ENCODE data around the gene HOXC12. TPM values are rescaled to one million over a fixed set of nuclear protein-coding genes. Genes with fewer than 3 reads are reported as not detected.
A peak's percentile ranks its signal among the peaks of the same experiment; 100 is the strongest.

The HOXC12 gene
- total RNA-seq, 1 donor from 2014 or later, result not detected

DNA sequence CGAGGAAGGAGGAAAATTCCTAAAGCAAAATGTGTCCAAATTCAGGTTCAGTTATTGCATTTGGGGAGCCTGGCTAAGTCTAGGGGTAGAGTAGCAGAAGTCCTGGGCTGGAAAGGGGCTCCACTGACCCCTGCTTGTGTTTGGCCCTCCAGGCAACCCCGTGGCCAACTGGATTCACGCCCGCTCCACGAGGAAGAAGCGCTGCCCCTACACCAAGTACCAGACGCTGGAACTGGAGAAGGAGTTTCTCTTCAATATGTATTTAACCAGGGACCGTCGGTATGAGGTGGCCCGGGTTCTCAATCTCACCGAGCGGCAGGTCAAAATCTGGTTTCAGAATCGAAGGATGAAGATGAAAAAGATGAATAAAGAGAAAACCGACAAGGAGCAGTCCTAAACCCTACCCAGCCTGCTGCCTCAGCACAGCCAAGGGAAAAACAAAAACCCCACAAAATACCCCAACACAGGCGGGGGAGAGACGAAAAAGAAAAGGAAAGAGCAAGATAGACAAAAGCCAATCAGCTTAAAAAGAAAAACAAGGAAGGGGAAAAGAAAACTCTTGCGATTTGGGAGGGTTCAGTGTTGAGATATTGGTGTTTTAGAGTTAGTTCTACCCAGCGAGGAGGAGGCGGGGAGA is 47.7 kb downstream of the HOXC12 start:
- Histone ChIP-seq H3K9ac (ENCODE audit: low read depth in 1 of 3, low read length in 3 of 3) (peak overlapping the region; percentile 77 to 99 (median 99)), H3K36me3 (ENCODE audit: control insufficient read depth in 3 of 3, insufficient read depth in 3 of 3, low read length in 3 of 3) (no peaks in the 10 kb centered on the region), H3K4me1 (ENCODE audit: control insufficient read depth in 3 of 3, insufficient read depth in 3 of 3, low read length in 3 of 3) (peaks cover 50 to 83% (median 67%) of the 10 kb centered on the region in 3 donors), H3K4me3 (ENCODE audit: low read length in 3 of 3) (peak overlapping the region; percentile 60 to 93 (median 88)), H3K27ac (ENCODE audit: low read depth, low read length) (peak overlapping the region; percentile 100), H3K27me3 (ENCODE audit: control insufficient read depth in 3 of 3, insufficient read depth in 3 of 3, low read length in 3 of 3) (peaks cover 0 to 3% (median 0%) of the 10 kb centered on the region in 3 donors), H3K9me3 (ENCODE audit: control insufficient read depth in 3 of 3, low read length in 3 of 3) (no peaks in the 10 kb centered on the region)

- peaks cover 0 to 3% (median 0%) of the 10 kb centered on the region in 3 donors for H3K27me3 ChIP-seq (ENCODE audit: control insufficient read depth in 3 of 3, insufficient read depth in 3 of 3, low read length in 3 of 3)
- peaks cover 51 to 81% (median 69%) of the 10 kb centered on the region in 3 donors for H3K4me1 ChIP-seq (ENCODE audit: control insufficient read depth in 3 of 3, insufficient read depth in 3 of 3, low read length in 3 of 3)
- H3K4me3 ChIP-seq (ENCODE audit: low read length in 3 of 3), result peak overlapping the region; percentile 14 to 88 (median 54)
- no peaks in the 10 kb centered on the region for H3K9me3 ChIP-seq (ENCODE audit: control insufficient read depth in 3 of 3, low read length in 3 of 3)
- peak overlapping the region; percentile 100 for H3K27ac ChIP-seq (ENCODE audit: low read depth, low read length)
- H3K36me3 ChIP-seq (ENCODE audit: control insufficient read depth in 3 of 3, insufficient read depth in 3 of 3, low read length in 3 of 3), result no peaks in the 10 kb centered on the region
- H3K9ac ChIP-seq (ENCODE audit: low read depth in 1 of 3, low read length in 3 of 3), result peak overlapping the region; percentile 77 to 99 (median 99)
These were observed 48.2 kb downstream of the HOXC12 start for GRCh38 chr12:54002915-54003389.

DNA sequence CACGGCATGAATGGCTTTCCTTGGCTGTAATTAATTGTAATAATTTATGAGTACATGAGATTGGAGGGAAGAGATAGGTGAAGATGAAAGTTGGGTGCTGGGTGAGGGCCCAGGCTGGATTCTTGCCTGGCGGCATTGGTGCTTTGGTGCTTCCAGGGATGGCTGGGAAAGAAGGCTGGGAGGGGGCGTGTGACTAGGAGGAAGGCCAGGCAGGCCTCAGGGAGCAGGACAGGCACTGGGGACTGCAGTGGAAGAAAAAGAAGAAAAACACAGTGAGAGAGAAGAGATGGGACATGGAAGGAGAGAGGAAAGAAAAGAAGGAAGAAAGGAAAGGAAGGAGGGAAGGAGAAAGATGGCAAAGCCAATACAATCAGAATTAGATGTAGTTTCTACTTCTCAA is 48.9 kb downstream of the HOXC12 start:
- Histone ChIP-seq H3K4me3 (ENCODE audit: low read length in 3 of 3) (peak overlapping the region; percentile 20 to 35 (median 29)), H3K27me3 (ENCODE audit: control insufficient read depth in 3 of 3, insufficient read depth in 3 of 3, low read length in 3 of 3) (peaks cover 0 to 3% (median 0%) of the 10 kb centered on the region in 3 donors), H3K27ac (ENCODE audit: low read depth, low read length) (peak overlapping the region; percentile 85), H3K9me3 (ENCODE audit: control insufficient read depth in 3 of 3, low read length in 3 of 3) (no peaks in the 10 kb centered on the region), H3K4me1 (ENCODE audit: control insufficient read depth in 3 of 3, insufficient read depth in 3 of 3, low read length in 3 of 3) (peaks cover 51 to 80% (median 68%) of the 10 kb centered on the region in 3 donors), H3K36me3 (ENCODE audit: control insufficient read depth in 3 of 3, insufficient read depth in 3 of 3, low read length in 3 of 3) (no peaks in the 10 kb centered on the region), H3K9ac (ENCODE audit: low read depth in 1 of 3, low read length in 3 of 3) (peak overlapping the region; percentile 60 to 91 (median 61))

GRCh38 chr12:54004063-54004840 is 49.5 kb downstream of the HOXC12 start:
- Histone ChIP-seq H3K9ac (ENCODE audit: low read depth in 1 of 3, low read length in 3 of 3) (peak overlapping the region; percentile 60 to 91 (median 63)), H3K27ac (ENCODE audit: low read depth, low read length) (peak overlapping the region; percentile 85), H3K4me1 (ENCODE audit: control insufficient read depth in 3 of 3, insufficient read depth in 3 of 3, low read length in 3 of 3) (peaks cover 48 to 81% (median 65%) of the 10 kb centered on the region in 3 donors), H3K27me3 (ENCODE audit: control insufficient read depth in 3 of 3, insufficient read depth in 3 of 3, low read length in 3 of 3) (peaks cover 0 to 3% (median 0%) of the 10 kb centered on the region in 3 donors), H3K9me3 (ENCODE audit: control insufficient read depth in 3 of 3, low read length in 3 of 3) (no peaks in the 10 kb centered on the region), H3K36me3 (ENCODE audit: control insufficient read depth in 3 of 3, insufficient read depth in 3 of 3, low read length in 3 of 3) (no peaks in the 10 kb centered on the region), H3K4me3 (ENCODE audit: low read length in 3 of 3) (peak overlapping the region; percentile 35 to 76 (median 72))

DNA sequence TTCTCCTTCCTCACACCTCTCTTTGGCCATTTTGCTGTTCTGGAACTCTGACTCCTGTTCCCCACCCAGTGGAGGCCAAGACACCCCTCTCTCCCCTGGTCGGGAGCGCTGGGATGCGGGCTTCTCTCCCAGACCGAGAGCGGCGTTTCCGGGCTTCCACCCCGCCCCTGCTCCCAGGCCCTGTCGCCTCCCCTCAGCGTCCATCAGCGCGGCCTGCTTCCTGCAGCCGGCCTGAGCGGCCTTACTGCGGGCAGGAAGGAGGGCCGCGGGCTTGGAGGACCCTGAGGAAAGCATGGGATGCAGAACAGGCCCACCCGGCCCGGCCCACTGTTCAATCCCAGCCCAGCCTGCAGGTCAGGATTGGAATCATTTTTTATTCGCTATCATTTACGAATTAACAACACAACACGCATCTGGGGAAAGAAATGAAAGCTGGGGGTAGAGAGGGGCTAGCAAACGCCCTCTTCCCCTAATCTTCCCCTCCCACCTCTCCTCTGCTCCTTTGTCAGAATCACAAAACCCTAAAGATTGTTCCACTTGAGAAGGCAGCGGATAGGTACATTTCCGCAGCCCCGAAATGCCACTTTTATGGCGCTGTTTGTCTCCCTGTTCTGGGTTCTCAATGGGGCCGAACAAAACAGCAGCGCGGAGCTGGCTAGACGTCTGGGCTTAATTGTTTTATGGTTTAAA is 50.3 kb downstream of the HOXC12 start:
- Histone ChIP-seq H3K4me3 (ENCODE audit: low read length in 3 of 3) (peak overlapping the region; percentile 57 to 76 (median 72)), H3K36me3 (ENCODE audit: control insufficient read depth in 3 of 3, insufficient read depth in 3 of 3, low read length in 3 of 3) (no peaks in the 10 kb centered on the region), H3K27me3 (ENCODE audit: control insufficient read depth in 3 of 3, insufficient read depth in 3 of 3, low read length in 3 of 3) (peaks cover 0 to 3% (median 0%) of the 10 kb centered on the region in 3 donors), H3K4me1 (ENCODE audit: control insufficient read depth in 3 of 3, insufficient read depth in 3 of 3, low read length in 3 of 3) (peaks cover 54 to 88% (median 71%) of the 10 kb centered on the region in 3 donors), H3K9ac (ENCODE audit: low read depth in 1 of 3, low read length in 3 of 3) (peak overlapping the region; percentile 75 to 91 (median 87)), H3K27ac (ENCODE audit: low read depth, low read length) (peak overlapping the region; percentile 85), H3K9me3 (ENCODE audit: control insufficient read depth in 3 of 3, low read length in 3 of 3) (no peaks in the 10 kb centered on the region)

DNA sequence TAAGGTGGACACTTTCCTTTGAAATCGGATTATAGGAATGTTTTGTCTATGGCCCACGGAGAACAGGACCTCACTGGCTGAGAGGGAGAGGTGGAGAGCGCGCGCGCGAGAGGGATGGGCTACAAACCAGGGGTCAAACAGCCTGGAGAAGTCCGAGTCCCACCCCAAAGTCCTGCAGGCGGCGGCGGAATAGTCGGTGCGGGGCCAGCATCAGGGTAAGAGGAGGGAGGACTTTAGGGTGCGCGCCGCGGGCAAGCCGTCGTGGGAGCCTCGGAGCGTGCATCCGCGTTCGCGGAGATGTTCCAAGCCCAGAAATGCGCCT is 50.8 kb downstream of the HOXC12 start:
- H3K9me3 ChIP-seq (ENCODE audit: control insufficient read depth in 3 of 3, low read length in 3 of 3), result no peaks in the 10 kb centered on the region
- H3K9ac ChIP-seq (ENCODE audit: low read depth in 1 of 3, low read length in 3 of 3), result peak overlapping the region; percentile 48 to 91 (median 87)
- no peaks in the 10 kb centered on the region for H3K36me3 ChIP-seq (ENCODE audit: control insufficient read depth in 3 of 3, insufficient read depth in 3 of 3, low read length in 3 of 3)
- H3K4me1 ChIP-seq (ENCODE audit: control insufficient read depth in 3 of 3, insufficient read depth in 3 of 3, low read length in 3 of 3), result peaks cover 55 to 86% (median 73%) of the 10 kb centered on the region in 3 donors
- H3K27me3 ChIP-seq (ENCODE audit: control insufficient read depth in 3 of 3, insufficient read depth in 3 of 3, low read length in 3 of 3), result peaks cover 0 to 3% (median 0%) of the 10 kb centered on the region in 3 donors
- peak overlapping the region; percentile 85 for H3K27ac ChIP-seq (ENCODE audit: low read depth, low read length)
- H3K4me3 ChIP-seq (ENCODE audit: low read length in 3 of 3), result peak overlapping the region; percentile 57 to 76 (median 72)

DNA sequence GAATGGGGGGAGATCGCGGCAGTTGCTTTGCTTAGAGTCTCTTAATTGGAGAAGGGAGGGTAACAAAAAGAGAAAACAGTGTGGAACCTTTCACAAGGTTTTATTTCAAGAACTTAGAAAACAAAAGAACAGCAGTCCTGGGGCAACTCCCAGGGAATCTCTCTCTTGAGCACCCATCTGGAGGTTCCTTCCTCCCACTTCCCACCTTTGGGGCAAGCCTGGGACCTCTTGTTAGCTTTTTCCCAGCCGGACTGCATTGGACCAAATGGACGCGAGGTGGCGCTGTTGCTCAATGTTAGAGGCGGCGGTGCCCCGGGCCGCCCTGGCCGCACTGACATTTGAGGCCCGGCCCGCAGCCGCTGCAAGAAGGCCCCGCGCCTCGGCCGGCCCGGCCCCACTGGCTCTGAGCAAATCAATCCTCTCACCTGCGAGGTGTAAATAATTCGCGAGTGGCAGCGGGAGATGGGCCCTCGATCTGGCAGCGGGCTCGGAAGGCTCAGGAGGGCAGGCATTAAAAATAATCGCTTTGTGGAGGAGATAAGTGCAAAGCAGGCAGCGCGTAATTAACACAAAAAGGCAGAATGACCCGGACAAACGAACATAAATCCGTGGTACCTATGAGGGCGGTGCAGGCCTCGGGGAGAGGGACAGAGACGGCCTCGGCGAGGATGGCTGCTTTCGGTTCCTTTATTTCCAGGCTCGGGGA is 51.3 kb downstream of the HOXC12 start:
- Histone ChIP-seq H3K9me3 (ENCODE audit: control insufficient read depth in 3 of 3, low read length in 3 of 3) (no peaks in the 10 kb centered on the region), H3K27ac (ENCODE audit: low read depth, low read length) (peak overlapping the region; percentile 85), H3K36me3 (ENCODE audit: control insufficient read depth in 3 of 3, insufficient read depth in 3 of 3, low read length in 3 of 3) (no peaks in the 10 kb centered on the region), H3K9ac (ENCODE audit: low read depth in 1 of 3, low read length in 3 of 3) (peak overlapping the region; percentile 81 to 91 (median 87)), H3K4me1 (ENCODE audit: control insufficient read depth in 3 of 3, insufficient read depth in 3 of 3, low read length in 3 of 3) (peaks cover 56 to 82% (median 71%) of the 10 kb centered on the region in 3 donors), H3K27me3 (ENCODE audit: control insufficient read depth in 3 of 3, insufficient read depth in 3 of 3, low read length in 3 of 3) (peaks cover 0 to 3% (median under 1%) of the 10 kb centered on the region in 3 donors), H3K4me3 (ENCODE audit: low read length in 3 of 3) (peak overlapping the region; percentile 65 to 76 (median 72))

DNA sequence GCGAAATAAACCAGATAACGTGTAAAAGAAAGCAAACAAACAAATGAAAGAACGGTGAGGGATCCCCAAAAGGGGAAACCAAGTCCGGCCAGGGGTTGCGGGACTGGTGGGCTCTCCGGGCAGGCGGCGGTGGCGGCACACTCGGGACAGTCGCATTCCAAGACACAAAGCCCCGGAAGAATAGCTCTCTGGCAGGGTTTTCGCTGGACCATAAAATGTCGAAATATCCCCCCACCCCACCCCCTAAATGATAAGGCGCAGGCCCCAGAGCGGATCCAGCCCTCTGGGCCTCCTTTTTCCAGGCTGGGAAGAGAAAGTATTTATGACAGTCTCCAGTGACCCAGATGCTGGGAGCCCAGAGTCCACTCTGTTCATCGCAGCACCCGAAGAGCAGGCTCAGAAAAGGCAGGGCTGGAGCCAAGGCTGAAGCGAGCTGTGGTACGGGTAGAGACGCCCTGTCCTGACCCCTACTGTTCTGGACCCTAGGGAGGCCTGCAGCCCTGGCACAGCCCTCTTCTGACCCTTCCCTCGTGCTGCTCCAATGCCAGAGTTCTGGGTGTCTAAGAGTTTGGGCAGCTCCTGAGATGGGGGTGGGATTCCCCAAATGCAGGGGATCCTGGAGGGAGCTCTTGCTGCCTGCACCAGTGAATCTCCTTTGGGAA is 52.0 kb downstream of the HOXC12 start:
- H3K36me3 ChIP-seq (ENCODE audit: control insufficient read depth in 3 of 3, insufficient read depth in 3 of 3, low read length in 3 of 3), result no peaks in the 10 kb centered on the region

More for the DNA sequence above, 52.0 kb downstream of the HOXC12 start:
- H3K4me1 ChIP-seq (ENCODE audit: control insufficient read depth in 3 of 3, insufficient read depth in 3 of 3, low read length in 3 of 3), result peaks cover 59 to 75% (median 64%) of the 10 kb centered on the region in 3 donors
- peak overlapping the region; percentile 85 for H3K27ac ChIP-seq (ENCODE audit: low read depth, low read length)
- peak overlapping the region; percentile 81 to 91 (median 87) for H3K9ac ChIP-seq (ENCODE audit: low read depth in 1 of 3, low read length in 3 of 3)
- peak overlapping the region; percentile 65 to 76 (median 72) for H3K4me3 ChIP-seq (ENCODE audit: low read length in 3 of 3)
- H3K27me3 ChIP-seq (ENCODE audit: control insufficient read depth in 3 of 3, insufficient read depth in 3 of 3, low read length in 3 of 3), result peaks cover 0 to 3% (median 2%) of the 10 kb centered on the region in 3 donors
- no peaks in the 10 kb centered on the region for H3K9me3 ChIP-seq (ENCODE audit: control insufficient read depth in 3 of 3, low read length in 3 of 3)
